Measurements from ENCODE around the gene GJA3.

GRCh38 chr13:20186771-20187170, 25.9 kb upstream of the GJA3 start:
- TF ChIP-seq CTCF (IDR thresholded peaks at IDR 0.05): no peak
- no peak for TF ChIP-seq POLR2A (IDR thresholded peaks at IDR 0.05)
- TF ChIP-seq POLR2AphosphoS5 (IDR thresholded peaks at IDR 0.05): no peak
